ENCODE measurements around the gene GJE1. TPM values are rescaled to one million over a fixed set of nuclear protein-coding genes. Genes with fewer than 3 reads are reported as not detected.

GJE1 gene
- total RNA-seq, 1 experiment from 2014 or later: not detected

- no peaks in the 10 kb centered on the region for H3K27me3 ChIP-seq (ENCODE audit: control insufficient read depth, insufficient read depth, low read length)
- no peak overlapping the region for H3K4me3 ChIP-seq (ENCODE audit: low read depth in 2 of 2, low read length in 2 of 2)
- ATAC-seq: no peak
- H3K9me3 ChIP-seq (ENCODE audit: control insufficient read depth, insufficient read depth, low read depth, low read length): no peaks in the 10 kb centered on the region
- ChIA-PET CTCF (interaction anchor here (1.1 kb wide), 1 partner anchor 9 kb away, joined by 3 read pairs; no protein-coding TSS in a partner anchor), POLR2A (interaction anchor here (0.6 kb wide), 2 partner anchors 9 to 136 kb away, joined by 4 read pairs; partner anchors contain the start of gene ADGRG6)
- no peak for DNase-seq (ENCODE audit: low read depth, low spot score)
- TF ChIP-seq SIN3A (IDR thresholded peaks at IDR 0.05; ENCODE audit: borderline replicate concordance, insufficient read depth, low read depth, low read length): no peak
- no peak for TF ChIP-seq TCF7L2 (IDR thresholded peaks at IDR 0.05; ENCODE audit: low read depth, low read length)
- no peak for TF ChIP-seq POLR2AphosphoS5 (IDR thresholded peaks at IDR 0.05; ENCODE audit: low read depth, low read length)
- no peak for TF ChIP-seq REST (IDR thresholded peaks at IDR 0.05; ENCODE audit: insufficient read depth in 1 of 2, low read depth in 2 of 2, low read length in 1 of 2)
- TF ChIP-seq CTCF (IDR thresholded peaks at IDR 0.05): no peak
- BruUV-seq (replicated peaks): no TSS peak
- in situ Hi-C loops (cut with HindIII; ENCODE audit: low pct_unique_long_range_greater_than_20kb, low sequenced_read_pairs) (no loop called here), intact Hi-C loops (cut with micrococcal nuclease; ENCODE audit: unreplicated experiment) (no loop called here)
- peaks cover 23% of the 10 kb centered on the region for H3K36me3 ChIP-seq (ENCODE audit: control insufficient read depth, insufficient read depth, low read length)
- peaks cover 40% of the 10 kb centered on the region for H3K4me1 ChIP-seq (ENCODE audit: control insufficient read depth, insufficient read depth, low read length)
- peak overlapping the region; percentile 15; the same call in 1 of the 2 replicates for H3K27ac ChIP-seq (ENCODE audit: low read length)
Measured at GRCh38 chr6:142165227-142165626, 32.5 kb downstream of the GJE1 start.

- intact Hi-C loops (cut with micrococcal nuclease; ENCODE audit: unreplicated experiment) (no loop called here), in situ Hi-C loops (cut with HindIII; ENCODE audit: low pct_unique_long_range_greater_than_20kb, low sequenced_read_pairs) (no loop called here)
- no peak for TF ChIP-seq SIN3A (IDR thresholded peaks at IDR 0.05; ENCODE audit: borderline replicate concordance, insufficient read depth, low read depth, low read length)
- TF ChIP-seq REST (IDR thresholded peaks at IDR 0.05; ENCODE audit: insufficient read depth in 1 of 2, low read depth in 2 of 2, low read length in 1 of 2): no peak
- no peak for TF ChIP-seq CTCF (IDR thresholded peaks at IDR 0.05)
- no peak for TF ChIP-seq POLR2AphosphoS5 (IDR thresholded peaks at IDR 0.05; ENCODE audit: low read depth, low read length)
- peak overlapping the region; percentile 13; the same call in 1 of the 2 replicates for H3K27ac ChIP-seq (ENCODE audit: low read length)
- H3K4me1 ChIP-seq (ENCODE audit: control insufficient read depth, insufficient read depth, low read length): peaks cover 32% of the 10 kb centered on the region; the same call in 1 of the 2 replicates
- CTCF ChIA-PET: no interaction called here
- H3K27me3 ChIP-seq (ENCODE audit: control insufficient read depth, insufficient read depth, low read length): no peaks in the 10 kb centered on the region
- no TSS peak for BruUV-seq (replicated peaks)
- H3K36me3 ChIP-seq (ENCODE audit: control insufficient read depth, insufficient read depth, low read length): peaks cover 29% of the 10 kb centered on the region
- no peak overlapping the region for H3K4me3 ChIP-seq (ENCODE audit: low read depth in 2 of 2, low read length in 2 of 2)
- H3K9me3 ChIP-seq (ENCODE audit: control insufficient read depth, insufficient read depth, low read depth, low read length): no peaks in the 10 kb centered on the region
- DNase-seq (ENCODE audit: low read depth, low spot score) (no peak), ATAC-seq (no peak)
- POLR2A ChIA-PET: no interaction called here
Measured at GRCh38 chr6:142167071-142167470, 34.3 kb downstream of the GJE1 start.

All from Panc1 (cell line).